Stimulated activated CD4-positive, alpha-beta T cell treated with anti-CD3 and anti-CD28 coated beads, Interleukin-15, amount 100 ng/mL, for 24 hours (primary cell): ENCODE measurements around the gene EMC10.
"Not testable (repeated sequence)": the region's sequence is repeated elsewhere in the genome, so short reads cannot be mapped to it uniquely, and the experiment has no call there.

Source experiments
- DNase-seq: peaks from one replicate; pipeline ENCODE4 v3.0.0-alpha.2; 2020

Gene EMC10

GRCh38 chr19:50476224-50476906 is at the start of gene EMC10, which contains the start of gene GARIN5A:
EMC10 (plus strand) TSS chr19:50476507; CDS start chr19:50476545, 38 bp downstream.
GARIN5A (minus strand) TSS chr19:50476848; CDS start chr19:50476388, 460 bp downstream.
- DNase-seq: peak; percentile 96

DNA sequence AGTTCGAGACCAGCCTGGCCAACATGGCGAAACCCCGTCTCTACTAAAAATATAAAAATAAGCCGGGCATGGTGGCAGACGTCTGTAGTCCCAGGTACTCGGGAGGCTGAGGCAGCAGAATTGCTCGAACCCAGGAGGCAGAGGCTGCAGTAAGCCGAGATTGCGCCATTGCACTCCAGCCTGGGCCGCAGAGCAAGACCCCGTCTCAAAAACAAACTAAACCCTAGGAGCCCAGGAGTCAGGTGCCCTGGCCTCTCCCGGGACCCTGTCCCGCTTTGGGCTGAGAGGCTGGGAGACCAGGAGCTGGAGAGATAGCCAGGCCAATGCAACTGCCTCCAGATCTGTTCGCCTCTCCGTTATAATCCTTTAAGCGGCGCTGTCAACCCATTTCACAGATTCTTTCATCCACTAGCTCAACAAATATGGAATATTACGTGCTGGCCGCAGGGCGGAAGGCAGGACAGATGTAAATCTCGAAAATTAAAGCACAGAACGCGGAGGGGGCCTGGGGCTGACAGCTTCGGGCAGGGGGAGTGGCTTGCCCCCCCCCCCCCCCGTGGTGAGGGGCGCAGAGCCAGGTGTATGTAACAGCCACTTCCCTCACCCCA is 48.9 kb upstream of the EMC10 start:
- DNase-seq: no peak

DNA sequence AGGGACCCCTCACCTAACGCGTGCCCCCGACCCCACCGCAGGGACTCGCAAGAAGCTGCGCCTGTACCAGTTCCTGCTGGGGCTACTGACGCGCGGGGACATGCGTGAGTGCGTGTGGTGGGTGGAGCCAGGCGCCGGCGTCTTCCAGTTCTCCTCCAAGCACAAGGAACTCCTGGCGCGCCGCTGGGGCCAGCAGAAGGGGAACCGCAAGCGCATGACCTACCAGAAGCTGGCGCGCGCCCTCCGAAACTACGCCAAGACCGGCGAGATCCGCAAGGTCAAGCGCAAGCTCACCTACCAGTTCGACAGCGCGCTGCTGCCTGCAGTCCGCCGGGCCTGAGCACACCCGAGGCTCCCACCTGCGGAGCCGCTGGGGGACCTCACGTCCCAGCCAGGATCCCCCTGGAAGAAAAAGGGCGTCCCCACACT is 48.3 kb upstream of the EMC10 start:
- DNase-seq: peak; percentile 56

- DNase-seq: no peak
These were observed 47.4 kb upstream of the EMC10 start for GRCh38 chr19:50428772-50429463.

- no peak for DNase-seq
These were observed 45.4 kb upstream of the EMC10 start for GRCh38 chr19:50430888-50431342.

- DNase-seq: peak; percentile 87
These were observed 44.7 kb upstream of the EMC10 start for GRCh38 chr19:50431343-50432220.

- no peak for DNase-seq
These were observed 43.9 kb upstream of the EMC10 start, which contains the start of gene MYBPC2 for GRCh38 chr19:50432221-50433028. MYBPC2 (plus strand) TSS chr19:50432892; CDS start chr19:50432954, 62 bp downstream.

DNA sequence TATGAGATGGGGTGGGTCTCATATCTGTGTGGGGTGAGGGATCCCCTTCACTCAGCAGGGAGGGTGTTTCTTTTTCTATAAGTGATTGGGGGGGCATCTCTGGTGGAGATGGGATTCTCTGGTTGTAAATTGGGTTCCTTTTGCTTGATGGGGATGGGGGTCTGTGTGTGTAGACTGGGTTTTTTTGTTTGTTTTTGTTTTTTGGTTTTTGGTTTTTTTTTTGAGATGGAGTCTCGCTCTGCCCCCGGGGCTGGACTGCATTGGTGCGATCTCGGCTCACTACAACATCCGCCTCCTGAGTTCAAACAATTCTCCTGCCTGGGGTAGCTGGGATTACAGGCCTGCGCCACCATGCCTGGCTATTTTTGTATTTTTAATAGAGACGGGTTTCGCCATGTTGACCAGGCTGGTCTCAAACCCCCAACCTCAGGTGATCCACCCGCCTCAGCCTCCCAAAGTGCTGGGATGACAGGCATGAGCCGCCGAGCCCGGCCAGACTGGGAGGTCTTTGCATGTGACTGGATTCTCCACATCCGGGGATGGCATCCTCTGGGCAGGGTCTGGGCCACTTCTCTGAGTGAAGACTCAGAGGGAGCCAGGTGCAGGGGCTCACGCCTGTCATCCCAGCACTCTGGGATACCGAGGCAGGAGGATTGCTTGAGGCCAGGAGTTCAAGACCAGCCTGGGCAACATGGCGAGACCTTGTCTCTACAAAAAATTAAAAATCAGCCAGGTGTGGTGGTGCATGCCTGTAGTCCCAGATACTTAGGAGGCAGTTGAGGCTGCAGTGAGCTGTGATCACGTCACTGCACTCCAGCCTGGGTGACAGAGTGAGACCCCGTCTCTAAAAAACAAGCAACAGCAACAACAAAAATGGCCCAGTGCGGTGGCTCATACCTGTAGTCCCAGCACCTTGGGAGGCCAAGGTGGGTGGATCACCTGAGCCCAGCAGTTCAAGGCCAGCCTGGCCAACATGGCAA is 42.8 kb upstream of the EMC10 start:
- DNase-seq: no peak

DNA sequence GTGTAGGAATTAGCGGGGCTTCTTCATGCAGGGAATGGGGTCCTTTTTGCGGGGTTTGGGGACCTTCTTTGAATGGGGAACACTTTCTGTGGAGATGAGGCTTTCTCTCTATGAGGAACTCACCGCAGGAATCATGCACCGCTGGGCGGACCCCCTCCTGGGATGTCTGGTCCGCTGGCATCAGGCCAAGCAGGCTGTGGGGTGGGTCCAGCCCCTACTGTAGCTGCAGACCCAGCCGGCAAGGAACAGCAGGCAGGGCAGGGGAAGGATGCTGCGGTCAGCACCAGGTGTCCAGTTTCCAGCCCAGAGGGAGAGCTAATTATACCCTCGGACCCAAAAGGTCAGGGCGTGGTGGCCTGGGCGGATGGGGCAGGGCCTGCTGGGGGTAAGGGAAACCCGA is 41.8 kb upstream of the EMC10 start:
- DNase-seq: no peak

DNA sequence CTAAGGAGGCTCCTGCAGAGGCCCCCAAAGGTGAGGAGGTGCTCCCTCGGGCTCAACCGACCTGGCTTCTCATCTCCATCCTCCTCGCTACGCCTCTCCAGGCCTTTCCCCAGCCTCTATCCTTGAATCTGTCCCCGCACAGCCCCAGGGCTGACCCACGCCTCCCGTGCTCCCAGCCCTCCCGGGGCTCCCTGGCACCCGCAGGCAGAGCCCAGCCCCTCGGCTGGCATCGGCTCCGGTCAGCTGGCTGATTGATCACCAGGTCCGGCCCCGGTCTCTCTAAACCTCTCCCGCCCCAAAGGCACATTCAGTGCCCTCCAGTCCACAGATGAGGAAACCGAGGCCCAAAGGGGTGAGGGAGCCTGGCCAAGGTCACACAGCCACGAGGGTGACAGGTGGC is 41.1 kb upstream of the EMC10 start:
- DNase-seq: no peak

GRCh38 chr19:50435627-50436026 is 40.7 kb upstream of the EMC10 start:
- no peak for DNase-seq

- no peak for DNase-seq
These were observed 38.4 kb upstream of the EMC10 start for GRCh38 chr19:50437862-50438449.

DNA sequence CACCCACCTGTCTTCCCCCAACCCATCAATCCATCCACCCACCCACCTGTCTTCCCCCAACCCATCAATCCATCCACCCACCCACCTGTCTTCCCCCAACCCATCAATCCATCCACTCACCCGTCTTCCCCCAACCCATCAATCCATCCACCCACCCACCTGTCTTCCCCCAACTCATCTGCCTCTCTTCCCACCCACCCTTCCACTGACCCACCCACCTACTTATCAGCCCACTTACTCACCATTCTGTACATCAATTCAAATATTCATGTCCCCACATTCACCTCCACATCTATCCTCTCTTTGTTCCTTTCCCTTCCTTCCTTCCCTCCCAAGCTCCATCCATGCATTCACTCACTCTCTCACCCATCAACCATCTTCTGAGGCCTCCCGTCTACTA is 37.2 kb upstream of the EMC10 start:
- DNase-seq: not testable (repeated sequence)

GRCh38 chr19:50444059-50444458 is 32.2 kb upstream of the EMC10 start:
- no peak for DNase-seq

- no peak for DNase-seq
These were observed 29.3 kb upstream of the EMC10 start for GRCh38 chr19:50447053-50447452.

GRCh38 chr19:50447750-50448149 is 28.6 kb upstream of the EMC10 start:
- no peak for DNase-seq

DNA sequence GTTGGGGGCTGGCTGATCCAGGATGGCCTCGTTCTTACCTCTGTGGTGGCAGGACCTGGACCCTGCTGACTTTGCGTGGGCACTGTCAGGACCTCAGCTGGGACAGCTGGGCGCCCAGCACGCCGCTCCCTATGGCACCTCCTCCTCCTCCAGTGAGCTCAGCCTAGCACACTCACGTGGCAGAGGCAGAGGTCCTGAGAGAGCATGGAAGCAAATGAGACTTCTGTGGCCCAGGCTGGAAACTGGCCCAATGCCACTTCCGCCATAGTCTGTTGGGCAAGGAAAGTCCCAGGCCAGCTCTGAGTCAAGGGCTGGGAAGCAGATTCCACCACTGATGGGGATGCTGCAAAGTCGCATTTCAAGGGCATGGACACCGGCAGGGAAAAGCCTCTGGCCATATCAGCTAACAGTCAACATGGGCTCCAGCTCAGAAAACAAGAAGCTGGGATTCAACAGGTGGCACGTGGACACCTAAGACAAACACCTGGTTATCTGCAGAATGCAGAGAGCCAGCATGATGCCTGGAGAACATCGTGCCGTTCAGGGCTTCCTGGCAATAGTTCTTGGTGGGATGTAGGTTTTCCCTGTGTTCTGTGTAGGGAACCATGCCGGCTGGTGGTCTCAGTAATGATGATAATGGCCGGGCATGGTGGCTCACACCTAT is 26.9 kb upstream of the EMC10 start:
- no peak for DNase-seq

GRCh38 chr19:50450369-50451222 is 25.7 kb upstream of the EMC10 start:
- no peak for DNase-seq

DNA sequence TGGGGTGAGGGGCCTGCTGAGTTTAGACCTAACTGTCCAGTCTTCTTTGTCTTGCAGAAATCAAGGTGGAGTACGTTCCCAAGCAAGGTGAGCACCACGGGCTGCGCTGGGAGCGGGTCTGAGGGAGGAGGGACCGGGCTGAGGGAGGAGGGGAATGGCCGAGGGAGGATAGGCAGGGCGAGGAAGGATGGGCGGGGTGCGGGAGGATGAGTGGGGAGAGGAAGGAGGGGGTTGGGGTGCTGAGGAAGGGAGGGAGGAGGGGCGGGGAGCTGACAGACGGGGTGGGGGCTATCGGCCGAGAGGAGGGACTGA is 25.1 kb upstream of the EMC10 start:
- no peak for DNase-seq
